Articular chondrocyte of knee joint (primary cell): ENCODE data around the gene ATAD3A. TPM values are rescaled to one million over a fixed set of nuclear protein-coding genes. Genes with fewer than 3 reads are reported as not detected.

Experiments used
- total RNA-seq: library from RNA; depleted of rRNA; stranded (reverse); fragments of >200 nt; gene quantifications from 2 replicates; pipeline ENCODE4 v1.2.3, GENCODE V29; 2012

The ATAD3A gene
- 7.9 and 21.6 TPM in 2 replicates for total RNA-seq

DNA sequence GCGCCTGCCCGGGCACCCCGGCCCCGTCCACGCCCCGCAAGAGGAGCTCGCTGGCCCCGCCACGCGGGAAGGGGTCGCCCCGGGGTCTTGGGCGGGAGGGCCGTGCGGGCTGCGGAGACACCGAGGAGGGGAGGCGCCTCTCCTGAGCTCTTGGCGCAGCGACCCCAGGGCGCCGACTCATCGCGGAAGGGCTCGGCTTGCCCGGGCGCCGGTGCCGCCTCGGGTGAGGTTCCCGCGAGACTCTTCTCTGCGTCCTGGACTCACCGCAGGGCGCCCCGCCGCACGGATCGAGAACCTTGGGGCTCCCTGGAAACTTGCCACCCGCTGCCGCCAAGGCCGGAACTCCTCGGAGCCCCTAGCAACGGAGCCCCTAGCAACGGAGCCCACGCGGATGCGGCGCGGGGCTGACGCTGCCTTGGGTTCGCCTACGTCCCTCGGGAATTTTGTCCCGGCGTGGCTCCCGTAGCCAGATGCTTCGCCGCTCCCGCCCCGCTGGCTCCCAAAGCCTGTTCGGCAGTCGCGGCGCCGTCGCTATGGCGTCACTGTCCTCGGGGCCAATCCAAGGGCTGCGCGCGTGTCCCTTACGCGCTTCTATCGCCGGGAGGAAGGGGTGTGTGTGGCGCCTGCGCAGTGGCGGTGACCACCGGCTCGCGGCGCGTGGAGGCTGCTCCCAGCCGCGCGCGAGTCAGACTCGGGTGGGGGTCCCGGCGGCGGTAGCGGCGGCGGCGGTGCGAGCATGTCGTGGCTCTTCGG, at the start of gene ATAD3A:
Gene ATAD3A (plus strand): TSS at position 630 of the 753 bp plus-strand sequence. CDS start 107 bp downstream, at position 737.

DNA sequence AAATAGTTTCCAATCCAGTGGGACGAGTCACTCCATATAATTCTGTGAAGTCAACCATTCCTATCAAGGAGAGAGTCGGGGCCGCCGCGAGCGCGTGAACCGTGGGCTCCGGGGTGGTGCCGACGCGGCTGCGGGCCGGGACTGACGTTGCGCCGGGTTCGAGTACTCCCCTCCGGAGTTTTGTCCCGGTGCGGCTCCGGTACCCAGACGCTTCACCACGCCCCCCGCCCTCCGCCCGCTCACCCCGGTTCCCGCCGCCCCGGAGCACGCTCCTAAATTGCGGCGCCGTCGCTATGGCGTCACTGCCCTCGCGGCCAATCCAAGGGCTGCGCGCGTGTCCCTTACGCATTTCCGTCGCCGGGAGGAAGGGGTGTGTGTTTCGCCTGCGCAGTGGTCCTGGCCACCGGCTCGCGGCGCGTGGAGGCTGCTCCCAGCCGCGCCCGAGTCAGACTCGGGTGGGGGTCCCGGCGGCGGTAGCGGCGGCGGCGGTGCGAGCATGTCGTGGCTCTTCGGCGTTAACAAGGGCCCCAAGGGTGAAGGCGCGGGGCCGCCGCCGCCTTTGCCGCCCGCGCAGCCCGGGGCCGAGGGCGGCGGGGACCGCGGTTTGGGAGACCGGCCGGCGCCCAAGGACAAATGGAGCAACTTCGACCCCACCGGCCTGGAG, 40.4 kb upstream of the ATAD3A start, which contains the start of gene ATAD3B:
Gene ATAD3B (plus strand): TSS at position 377 of the 664 bp plus-strand sequence. CDS start 120 bp downstream, at position 497.

DNA sequence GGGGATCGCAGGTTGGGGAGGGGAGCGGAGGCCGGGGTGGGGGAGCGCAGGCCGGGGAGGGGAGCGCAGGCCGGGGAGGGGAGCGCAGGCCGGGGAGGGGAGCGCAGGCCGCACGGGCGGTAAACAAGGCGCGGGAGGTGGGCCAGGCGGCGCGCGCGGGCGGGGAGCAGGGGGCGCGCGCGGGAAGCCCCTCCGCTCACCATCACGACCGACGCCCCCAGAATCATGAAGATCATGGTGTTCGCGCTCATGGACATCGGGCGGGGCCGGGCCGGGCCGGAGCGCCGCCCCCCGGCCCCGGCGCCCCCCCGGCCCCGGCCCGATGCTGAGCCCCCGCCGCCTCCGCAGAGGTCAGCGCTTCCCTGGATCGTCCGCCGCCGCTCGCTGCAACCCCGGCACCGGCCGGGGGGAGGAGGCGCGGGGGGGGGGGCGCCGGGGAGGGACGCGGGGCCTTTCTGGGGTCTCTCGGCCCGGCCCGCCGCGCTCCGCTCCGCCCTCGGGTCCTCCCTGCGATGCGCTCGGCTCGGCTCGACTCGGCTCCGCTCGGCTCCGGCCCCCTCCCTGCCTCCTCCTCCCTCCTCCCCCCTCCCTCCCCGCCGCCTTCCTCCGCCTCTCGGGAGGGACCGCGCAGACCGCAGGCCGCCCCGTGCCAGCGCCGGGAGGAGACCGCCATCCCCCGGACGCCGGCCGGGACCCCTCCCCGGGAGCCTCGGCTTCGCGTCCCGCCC, 28.3 kb downstream of the ATAD3A start, which contains the start of gene TMEM240:
Gene TMEM240 (minus strand): TSS at position 535 of the 728 bp plus-strand sequence. CDS start 278 bp downstream, at position 257.

DNA sequence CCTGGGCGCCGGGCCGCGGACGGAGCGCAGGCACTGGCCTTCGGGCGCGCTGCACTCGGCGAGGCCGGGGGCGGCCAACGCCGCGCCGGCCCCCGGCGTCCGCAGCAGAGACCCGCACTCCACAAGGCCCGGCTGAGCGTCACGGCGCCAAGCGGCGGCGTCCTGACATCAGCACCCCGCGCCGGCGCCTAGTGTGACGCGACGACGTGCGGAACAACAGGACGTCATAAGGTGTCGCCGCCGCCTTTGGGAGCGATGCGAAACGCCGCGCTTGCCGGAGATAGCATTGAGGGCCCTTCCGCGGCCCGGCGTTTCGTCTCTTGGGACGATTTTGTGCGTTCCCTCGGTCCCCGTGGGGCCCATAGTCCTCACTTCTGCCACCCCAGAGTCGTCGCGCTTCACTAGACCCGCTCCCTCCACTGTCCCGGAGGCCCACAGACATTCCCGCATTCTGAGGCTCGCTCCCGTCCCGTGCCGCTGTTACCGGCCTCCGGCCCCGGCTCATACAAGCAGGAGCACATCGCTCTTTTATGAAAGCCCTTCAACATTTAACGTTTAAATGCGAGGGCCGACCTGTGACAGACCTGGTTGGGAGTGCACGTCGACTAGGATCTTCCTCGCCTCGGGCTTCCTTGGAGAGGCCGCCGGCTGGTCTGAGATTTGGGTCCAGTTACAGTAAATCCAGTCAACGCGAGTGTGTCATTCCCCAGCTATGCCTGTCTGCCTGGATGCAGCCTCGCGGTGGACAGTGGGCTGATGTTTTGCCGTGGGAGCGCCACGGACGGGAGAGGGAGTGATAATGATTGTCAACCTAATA, 63.0 kb downstream of the ATAD3A start, which contains the start of gene SSU72:
Gene SSU72 (minus strand): TSS at position 143 of the 817 bp plus-strand sequence. CDS start 306 bp downstream, outside the sequence.

Other genes starting within 250 kb of the ATAD3A start
- gene UBE2J2, start 238.3 kb upstream of the ATAD3A start, total RNA-seq, result 26.9 and 30.3 TPM in 2 replicates
- 0.76 and 0.78 TPM in 2 replicates for gene SCNN1D, start 231.7 kb upstream of the ATAD3A start, total RNA-seq
- gene ACAP3, start 204.2 kb upstream of the ATAD3A start, total RNA-seq, result 19.2 and 24.7 TPM in 2 replicates
- 16.2 and 22.7 TPM in 2 replicates for gene PUSL1, start 203.6 kb upstream of the ATAD3A start, total RNA-seq
- gene INTS11, start 187.5 kb upstream of the ATAD3A start, total RNA-seq, result 43.3 and 46.8 TPM in 2 replicates
- gene CPTP, start 187.4 kb upstream of the ATAD3A start, total RNA-seq, result 10.3 and 12.6 TPM in 2 replicates
- gene TAS1R3, start 180.9 kb upstream of the ATAD3A start, total RNA-seq, result under 0.01 and 0.22 TPM in 2 replicates
- 30.4 and 31.7 TPM in 2 replicates for gene DVL1, start 162.7 kb upstream of the ATAD3A start, total RNA-seq
- 507 and 540 TPM in 2 replicates for gene MXRA8, start 153.6 kb upstream of the ATAD3A start, total RNA-seq
- gene AURKAIP1, start 137.0 kb upstream of the ATAD3A start, total RNA-seq, result 60.2 and 63.8 TPM in 2 replicates
- gene CCNL2, start 112.8 kb upstream of the ATAD3A start, total RNA-seq, result 111 and 123 TPM in 2 replicates
- 96.8 and 105 TPM in 2 replicates for gene MRPL20, start 104.9 kb upstream of the ATAD3A start, total RNA-seq
- 1.7 and 2.9 TPM in 2 replicates for gene ANKRD65, start 90.9 kb upstream of the ATAD3A start, total RNA-seq
- gene VWA1, start 76.5 kb upstream of the ATAD3A start, total RNA-seq, result 2.6 and 4.1 TPM in 2 replicates
- under 0.01 and 0.13 TPM in 2 replicates for gene ATAD3C, start 62.5 kb upstream of the ATAD3A start, total RNA-seq
- 5.4 and 8.6 TPM in 2 replicates for gene ATAD3B, start 40.4 kb upstream of the ATAD3A start, total RNA-seq
- gene TMEM240, start 28.5 kb downstream of the ATAD3A start, total RNA-seq, result 2.2 and 3.2 TPM in 2 replicates
- 54.5 TPM in 2 replicates for gene SSU72, start 62.7 kb downstream of the ATAD3A start, total RNA-seq
- gene FNDC10, start 88.0 kb downstream of the ATAD3A start, total RNA-seq, result 2.1 and 3.1 TPM in 2 replicates
- gene MIB2, start 103.3 kb downstream of the ATAD3A start, total RNA-seq, result 35.7 and 37.9 TPM in 2 replicates
- gene MMP23B, start 120.0 kb downstream of the ATAD3A start, total RNA-seq, result 0.52 TPM in 1 of 2 replicates, not detected in the other
- 8.2 and 8.5 TPM in 2 replicates for gene CDK11B, start 146.8 kb downstream of the ATAD3A start, total RNA-seq
- gene SLC35E2B, start 180.6 kb downstream of the ATAD3A start, total RNA-seq, result 32.3 and 39.0 TPM in 2 replicates
- gene CDK11A, start 212.2 kb downstream of the ATAD3A start, total RNA-seq, result 7.5 and 19.1 TPM in 2 replicates